Right renal pelvis (tissue), 4 donors: ENCODE measurements around the gene C4orf50. TPM values are rescaled to one million over a fixed set of nuclear protein-coding genes. Genes with fewer than 3 reads are reported as not detected.

Experiments used
- DNase-seq, 4 donors: peaks; one replicate each; pipeline ENCODE4 v3.0.0-alpha.2; 2013; ENCODE audit warnings: low read depth in 4 of 4, low spot score in 3 of 4, missing footprints in 1 of 4
- polyA plus RNA-seq, 4 donors: library from polyadenylated mRNA; unstranded; fragments of 120-200 nt; gene quantifications; one replicate each; pipeline ENCODE4 v1.2.1, GENCODE V29; 2013; ENCODE audit not compliant: insufficient read length in 4 of 4

C4orf50 gene
- polyA plus RNA-seq, 4 donors: 0.01 TPM; not detected in 1

DNA sequence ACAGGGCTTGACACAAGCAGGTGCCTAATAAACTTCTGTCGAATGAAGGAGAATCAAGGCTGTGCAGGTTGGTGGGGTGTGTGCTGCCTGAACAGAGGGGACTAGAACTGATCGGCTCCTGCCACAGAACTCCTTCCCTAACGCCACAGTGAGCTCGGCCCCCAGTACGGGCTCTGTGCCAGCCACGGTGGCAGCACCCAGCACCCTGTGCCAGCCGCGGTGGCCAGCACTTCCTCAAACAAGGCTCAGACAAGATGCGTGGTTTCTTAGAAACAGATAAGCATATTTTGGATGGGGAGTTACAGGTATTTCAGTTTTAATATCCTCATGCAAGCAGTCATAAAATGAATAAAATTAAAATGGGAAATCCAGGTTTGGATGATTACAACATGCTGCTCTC is 26.0 kb upstream of the C4orf50 start:
- no peak for DNase-seq

DNA sequence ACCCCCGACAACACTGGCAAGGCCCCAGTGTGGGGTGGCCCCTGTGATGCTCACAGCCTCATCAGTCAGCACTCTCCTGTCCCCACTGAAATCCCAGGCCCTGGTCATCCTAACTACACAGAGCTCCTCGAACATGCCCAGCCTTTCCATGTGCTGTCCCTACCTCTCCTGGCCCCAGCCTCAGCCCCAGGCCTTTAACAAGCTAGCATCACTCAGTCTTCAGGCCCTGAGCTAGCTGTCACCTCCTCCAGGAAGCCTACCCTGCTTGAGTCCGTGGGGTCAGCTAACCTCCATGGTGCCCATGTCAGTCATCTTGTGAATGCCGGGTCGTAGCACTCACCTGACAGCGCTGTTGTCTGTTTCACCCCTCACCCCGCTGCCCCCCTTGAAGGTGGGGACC is 25.6 kb upstream of the C4orf50 start:
- no peak for DNase-seq

- DNase-seq: no peak
These were observed 25.0 kb upstream of the C4orf50 start for GRCh38 chr4:6043188-6043587.

GRCh38 chr4:6042293-6043063 is 24.2 kb upstream of the C4orf50 start:
- no peak for DNase-seq

DNA sequence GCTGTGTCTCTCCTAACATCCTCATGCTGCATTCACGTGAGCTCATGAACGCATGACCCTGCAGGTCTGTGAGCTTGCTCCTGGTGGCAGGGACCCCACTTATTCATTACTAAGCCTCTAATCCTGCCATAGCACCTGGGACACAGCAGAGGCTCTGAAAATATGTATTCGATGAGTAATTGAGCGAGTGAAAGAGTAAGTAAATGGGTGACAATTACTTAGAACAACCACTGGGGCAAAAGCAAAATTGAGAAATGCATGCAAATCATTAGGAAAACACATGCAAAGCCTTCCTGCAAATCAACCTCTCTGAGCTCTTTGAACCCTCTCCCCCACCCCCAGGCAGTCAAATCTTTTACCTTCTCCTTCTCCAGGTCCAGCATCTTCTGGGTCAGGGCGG is 23.6 kb upstream of the C4orf50 start:
- DNase-seq: no peak

DNA sequence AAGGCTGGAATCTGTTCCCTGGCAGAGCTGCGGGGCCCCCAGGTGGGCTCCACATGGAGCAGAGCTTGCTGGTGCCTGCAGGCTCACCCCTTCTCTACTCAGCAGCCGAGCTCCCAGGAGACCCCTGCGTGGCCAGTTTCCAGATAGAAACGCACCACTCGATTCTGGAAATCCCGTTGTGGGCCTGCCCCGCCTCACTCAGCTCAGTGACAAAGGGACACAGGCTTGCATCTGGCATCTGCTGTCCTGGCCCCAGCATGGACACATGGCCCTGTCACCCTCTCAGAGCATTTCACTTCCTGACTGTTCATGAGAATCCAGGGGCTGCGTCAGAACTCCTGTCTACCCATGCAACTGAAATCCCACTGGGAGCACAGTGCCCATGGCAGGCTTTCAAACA is 20.5 kb upstream of the C4orf50 start:
- no peak for DNase-seq

DNA sequence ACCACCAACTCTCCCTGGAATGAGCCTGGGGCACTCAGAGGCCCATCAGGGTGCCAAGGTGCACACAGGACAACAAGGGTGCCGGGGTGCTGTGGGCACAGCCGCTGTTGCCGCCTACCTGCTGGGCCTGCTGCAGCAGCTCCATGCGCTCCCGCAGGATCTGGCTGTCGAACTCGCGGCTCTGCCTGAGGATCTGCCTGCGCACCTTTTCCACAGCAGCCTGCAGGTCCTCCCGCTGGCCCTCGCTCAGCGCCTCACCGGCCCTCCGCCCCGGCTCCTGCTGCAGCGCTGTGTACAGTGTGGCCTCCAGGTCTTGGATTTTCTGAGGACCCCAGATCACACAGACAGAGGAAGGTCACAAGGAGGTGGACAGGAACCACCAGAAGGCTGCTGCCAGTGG is 17.6 kb upstream of the C4orf50 start:
- DNase-seq: no peak

- DNase-seq: no peak
These were observed 15.2 kb upstream of the C4orf50 start for GRCh38 chr4:6033381-6033780.

- DNase-seq: no peak
These were observed 14.3 kb upstream of the C4orf50 start for GRCh38 chr4:6032249-6033244.

DNA sequence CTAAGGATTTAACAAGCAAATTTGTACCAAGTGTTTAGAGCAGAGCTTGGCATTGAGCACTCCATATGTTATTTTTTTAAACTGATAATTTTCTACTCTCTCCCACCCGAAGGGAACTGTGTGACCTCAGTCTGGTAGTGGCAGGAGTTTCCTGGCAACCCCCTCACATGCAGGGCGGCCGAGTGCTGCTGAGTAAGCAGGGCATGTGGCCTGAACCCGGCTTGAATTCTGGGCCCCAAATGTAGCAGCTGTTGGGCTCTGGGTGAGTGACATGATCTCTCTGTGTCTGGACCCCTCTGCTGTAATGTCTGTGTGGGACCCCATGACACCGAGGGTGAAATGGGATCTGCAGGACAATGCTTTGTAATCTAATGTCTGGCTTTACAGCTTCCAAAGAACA is 13.6 kb upstream of the C4orf50 start:
- no peak for DNase-seq

GRCh38 chr4:6030679-6031078 is 12.4 kb upstream of the C4orf50 start:
- no peak for DNase-seq

DNA sequence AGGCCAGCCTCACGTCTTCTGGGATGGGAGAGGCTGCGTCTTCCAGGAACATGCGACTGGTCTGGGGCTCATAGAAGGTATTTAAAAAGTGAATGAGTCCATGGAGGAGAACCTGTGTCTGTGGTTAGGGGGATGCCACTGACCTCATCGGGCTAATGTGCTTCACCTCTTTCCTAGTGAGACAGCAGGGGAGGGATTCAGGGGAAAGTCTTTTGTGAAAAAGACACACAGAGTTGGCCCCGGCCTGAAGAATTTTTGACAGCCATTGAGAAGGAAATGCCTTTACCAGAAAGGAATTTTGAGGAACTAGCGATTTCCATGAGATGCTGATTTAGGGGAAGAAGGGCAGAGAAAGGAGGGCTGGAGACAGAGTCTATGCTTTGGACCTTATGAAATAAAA is 11.0 kb upstream of the C4orf50 start:
- no peak for DNase-seq

GRCh38 chr4:6028168-6028567 is 9.9 kb upstream of the C4orf50 start:
- DNase-seq: no peak

DNA sequence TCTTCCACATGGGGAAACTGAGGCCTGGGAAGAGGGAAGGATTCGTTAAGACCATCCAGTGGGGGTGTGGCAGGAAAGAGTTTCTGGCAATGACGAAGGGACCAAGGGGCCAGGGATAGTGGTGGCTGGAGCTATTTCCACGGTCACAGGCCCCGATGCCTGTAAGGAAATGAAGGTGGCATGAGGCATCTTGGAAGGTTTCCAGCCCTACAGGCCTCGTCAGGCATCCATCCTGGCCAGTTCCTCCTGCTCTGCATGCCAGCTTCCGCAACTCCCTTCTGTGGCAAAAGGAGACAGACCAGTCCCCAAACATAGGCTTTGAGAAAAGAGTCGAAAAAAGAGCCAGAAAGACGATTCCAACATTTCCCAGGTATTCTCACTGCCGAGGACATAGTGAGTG is 9.2 kb upstream of the C4orf50 start:
- DNase-seq: no peak

DNA sequence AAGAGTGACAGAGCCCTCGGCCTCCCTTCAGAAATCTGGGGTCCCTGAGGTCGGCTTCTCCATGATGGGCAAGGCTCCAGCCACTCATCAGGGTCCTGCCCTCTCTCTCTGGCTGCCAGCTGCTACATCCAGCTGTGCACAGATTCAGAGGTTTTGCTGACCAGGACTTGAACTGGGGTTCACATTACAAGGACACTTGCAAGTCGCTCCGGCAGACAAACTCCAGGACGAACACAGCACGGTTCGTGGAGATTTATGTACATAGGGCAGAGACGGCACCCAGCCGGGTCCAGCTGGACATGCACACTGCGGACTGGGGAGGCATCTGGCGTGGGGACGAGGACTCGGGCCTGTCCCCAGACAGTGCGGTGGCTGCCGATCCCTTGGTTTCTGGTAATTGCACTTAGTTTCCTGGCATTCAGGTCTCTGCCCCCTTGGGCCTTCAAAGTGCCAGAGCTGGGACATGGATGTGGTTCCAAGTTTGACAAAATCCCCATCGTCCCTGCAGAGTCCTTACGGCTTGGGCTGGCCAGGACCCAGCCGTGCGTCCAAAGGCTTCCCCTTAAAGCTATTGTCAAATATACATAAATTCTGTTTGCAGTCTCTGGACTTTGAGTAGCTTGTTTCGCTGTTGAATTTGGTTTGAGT is 6.2 kb upstream of the C4orf50 start:
- DNase-seq: peak in 2 of 4 donors; percentile 29 to 38

DNA sequence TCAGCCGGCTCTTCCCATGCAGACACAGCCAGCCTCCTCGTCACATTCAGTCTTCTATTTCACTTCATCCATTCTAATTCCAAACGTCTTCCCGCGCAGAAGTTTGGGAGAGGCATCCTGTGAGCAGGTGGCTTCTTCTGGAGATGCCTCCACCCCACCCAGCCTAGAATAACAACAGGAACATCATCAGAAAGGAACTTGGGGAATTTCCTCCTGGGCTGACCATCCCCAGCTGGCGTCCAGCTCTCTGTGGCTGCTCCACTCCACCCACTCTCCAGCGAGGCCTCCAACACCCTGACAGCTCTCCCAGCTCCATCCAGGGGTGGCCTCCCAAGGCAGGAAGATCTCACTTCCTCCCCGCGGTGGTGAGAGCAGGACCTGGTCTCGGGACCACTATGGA is 5.5 kb upstream of the C4orf50 start:
- DNase-seq: no peak

DNA sequence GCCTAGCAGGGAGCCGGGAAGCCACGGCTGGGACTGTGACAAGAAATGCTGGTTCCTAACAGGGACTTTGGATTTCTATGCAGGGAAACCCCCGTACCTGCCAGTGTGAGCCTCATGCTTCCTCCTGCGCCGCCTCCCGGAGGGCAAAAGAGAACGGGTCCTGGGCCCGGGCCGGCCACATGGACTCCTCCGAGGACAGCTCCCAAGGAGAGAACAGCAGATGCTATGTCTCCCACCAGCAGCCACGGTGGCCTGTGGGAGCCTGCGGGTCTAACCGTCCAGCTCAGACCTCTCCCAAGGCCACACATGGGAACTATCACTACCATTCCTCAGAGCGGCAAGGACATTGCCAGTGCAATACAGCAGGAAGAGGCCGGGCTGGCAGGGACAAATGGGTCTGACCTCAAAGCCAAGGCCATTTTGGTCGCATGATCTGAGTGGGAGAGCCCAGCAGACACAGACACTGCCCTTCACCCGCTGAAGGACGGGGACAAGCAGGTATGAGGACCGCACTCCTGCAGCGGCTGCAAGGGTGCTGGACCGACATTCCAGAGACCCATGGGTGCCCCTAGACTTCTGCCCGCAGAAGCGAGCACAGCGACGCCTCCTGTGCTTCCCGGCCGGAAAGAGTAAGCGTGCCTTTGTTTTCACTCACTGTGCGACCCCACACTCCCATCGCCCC is 4.5 kb upstream of the C4orf50 start:
- DNase-seq: no peak

DNA sequence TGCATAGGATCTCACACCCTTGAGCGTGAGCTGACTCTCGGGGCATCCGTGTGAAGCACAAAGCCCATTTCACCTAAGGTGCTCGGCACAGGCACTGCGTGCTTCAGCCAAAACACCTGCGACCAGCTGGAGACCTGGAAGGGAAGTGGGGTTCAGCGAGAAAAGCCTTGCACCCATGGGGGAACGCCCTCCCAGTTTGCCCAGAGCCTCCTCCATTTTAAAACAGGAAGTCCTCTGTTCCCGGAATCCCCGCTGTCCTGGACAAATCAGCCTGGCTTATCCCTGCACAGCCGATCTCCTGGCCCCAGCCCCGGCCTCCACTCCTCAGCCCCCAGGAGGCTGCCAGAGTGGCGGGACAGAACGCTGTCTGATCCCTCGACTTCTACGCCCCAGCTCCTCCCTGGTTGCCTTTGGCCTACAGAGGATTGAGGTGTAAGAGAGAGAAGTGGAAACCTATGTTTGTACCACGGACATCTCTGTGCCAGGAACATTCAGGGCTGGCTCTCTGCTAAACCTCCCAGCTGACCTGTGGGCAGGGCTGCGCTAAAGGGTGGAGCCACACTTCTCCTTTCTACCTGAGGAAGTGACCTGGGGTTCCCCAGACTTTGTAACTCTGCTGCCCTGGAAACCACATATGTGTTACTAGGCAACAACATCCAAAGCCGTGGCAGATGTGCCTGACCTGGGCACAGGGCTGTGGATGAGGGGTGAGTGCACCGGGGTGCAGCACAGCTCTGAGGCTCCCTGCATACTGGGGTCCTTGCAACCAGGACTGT is 3.8 kb upstream of the C4orf50 start:
- DNase-seq: no peak

GRCh38 chr4:6020613-6021012 is 2.4 kb upstream of the C4orf50 start:
- no peak for DNase-seq
